GM21367 (cell line): ENCODE results near the gene UNC119B.

ENCODE experiments used
- ATAC-seq: cut with Tn5 transposase; IDR thresholded peaks from one replicate; pipeline ENCODE4 v1.9.1; 2021; ENCODE audit not compliant: unreplicated experiment

The UNC119B gene

DNA sequence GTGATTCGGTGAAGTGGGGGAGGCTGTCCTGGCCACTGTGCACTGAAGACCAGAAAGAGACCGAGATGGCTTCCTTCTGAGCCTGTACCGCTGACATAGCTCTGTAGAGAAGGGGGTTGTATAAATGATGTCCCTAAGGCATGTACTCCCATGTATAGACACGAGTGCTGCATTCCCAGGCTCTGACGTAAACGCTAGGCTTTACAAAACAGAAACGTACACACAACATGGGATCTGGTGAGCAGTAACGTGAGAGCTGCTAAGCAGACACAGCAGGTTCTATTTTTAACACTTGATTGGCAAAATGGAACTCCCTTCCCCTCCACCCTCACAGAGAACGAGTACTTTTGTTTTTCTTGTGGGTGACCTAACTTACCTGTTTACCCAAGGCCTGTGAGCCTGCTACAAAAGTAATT, 51.3 kb downstream of the UNC119B start:
- no peak for ATAC-seq

GRCh38 chr12:120762086-120762485, 51.8 kb downstream of the UNC119B start:
- no peak for ATAC-seq

- no peak for ATAC-seq
These were observed 53.0 kb downstream of the UNC119B start for GRCh38 chr12:120763250-120763649.

DNA sequence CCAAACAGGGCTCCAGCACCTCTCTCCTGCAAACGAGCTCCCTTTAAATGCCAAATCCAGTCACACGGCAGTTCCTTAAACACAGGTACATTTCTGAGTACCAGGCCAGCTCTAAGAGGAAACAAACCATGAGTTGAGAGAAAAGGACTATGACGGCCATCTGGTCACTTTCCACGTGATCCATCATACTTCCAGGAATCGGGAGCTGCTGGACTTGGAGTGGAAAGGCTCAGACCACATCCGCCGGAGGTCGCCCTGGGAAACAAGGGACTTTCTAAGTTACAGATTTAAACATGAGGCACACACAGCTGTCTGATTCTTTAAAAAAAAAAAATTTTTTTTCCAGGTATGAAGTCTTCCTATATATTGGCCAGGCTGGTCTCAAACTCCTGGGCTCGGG, 54.6 kb downstream of the UNC119B start:
- no peak for ATAC-seq

DNA sequence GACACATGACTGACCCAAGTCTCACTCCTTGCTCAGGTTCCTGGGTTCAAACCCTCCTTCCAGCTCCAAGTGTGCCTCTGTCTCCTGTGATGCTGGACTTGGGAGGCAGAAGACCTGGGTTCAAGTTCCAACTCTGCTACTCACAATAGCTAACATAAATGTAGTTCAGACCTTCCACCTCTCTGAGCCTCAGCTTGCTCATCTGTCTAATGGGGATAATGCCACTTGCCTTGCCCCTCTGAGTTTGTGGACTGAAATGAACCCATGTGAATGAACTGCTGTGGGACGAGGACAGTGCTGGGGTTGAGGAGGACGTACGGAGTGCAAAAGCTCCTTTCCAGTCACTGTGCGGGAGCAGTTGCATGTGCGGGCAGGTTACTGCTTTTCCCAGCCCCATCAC, 56.3 kb downstream of the UNC119B start:
- ATAC-seq, result no peak

DNA sequence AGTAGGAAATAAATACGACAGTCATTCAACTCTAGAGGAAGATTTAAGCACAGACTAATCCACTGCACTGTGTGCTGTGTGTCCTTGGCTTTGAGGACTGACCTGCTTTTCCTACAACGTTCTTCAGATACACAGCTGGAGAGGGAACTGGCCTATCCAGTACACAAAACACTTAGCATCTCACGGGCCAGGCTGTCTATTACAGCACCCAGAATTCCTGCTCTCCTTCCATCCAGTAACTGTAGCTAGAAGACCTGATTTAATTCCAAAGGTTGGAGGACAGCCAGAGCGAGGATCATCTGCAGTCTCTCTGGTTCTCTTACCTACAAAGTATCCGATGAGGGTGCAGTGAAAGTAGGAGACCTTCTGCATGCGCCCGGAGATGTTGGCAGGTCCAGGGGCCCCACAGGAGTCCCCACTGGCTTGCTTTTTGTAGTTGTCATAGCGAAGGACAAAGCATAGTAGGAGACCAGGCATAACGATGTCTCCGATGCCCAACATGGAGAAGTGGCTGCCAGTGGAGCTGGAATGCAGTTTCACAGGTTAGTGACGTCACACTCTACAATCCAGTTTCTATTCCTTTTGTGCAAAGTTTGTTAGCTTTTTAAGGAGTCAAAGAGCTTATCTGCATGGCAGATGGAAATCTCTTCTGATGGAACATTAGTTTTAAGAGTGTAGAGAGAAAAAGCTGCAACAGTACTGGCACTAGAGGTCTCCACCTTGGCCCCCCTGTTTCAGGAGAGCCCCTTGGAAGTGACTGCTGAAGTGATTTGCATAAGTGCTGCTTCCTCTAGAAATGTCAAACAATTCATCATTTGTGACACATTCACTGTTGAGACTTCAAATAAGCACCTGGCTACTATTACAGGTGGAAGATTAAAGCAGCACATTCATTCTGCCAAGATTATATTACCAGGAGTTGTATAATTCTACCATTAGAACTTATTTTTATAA, 57.1 kb downstream of the UNC119B start:
- ATAC-seq, result no peak

GRCh38 chr12:120771097-120771496, 60.8 kb downstream of the UNC119B start:
- ATAC-seq, result no peak
